CD1c-positive myeloid dendritic cell (primary cell): ENCODE results near the gene OPCML.

Experiments used
- DNase-seq: peaks from one replicate; pipeline ENCODE4 v3.0.0-alpha.2; 2016; ENCODE audit errors: extremely low spot score

OPCML gene

GRCh38 chr11:133075351-133075750 is 456.9 kb downstream of the OPCML start:
- no peak for DNase-seq

- DNase-seq, result no peak
These were observed 459.3 kb downstream of the OPCML start for GRCh38 chr11:133072858-133073582.

DNA sequence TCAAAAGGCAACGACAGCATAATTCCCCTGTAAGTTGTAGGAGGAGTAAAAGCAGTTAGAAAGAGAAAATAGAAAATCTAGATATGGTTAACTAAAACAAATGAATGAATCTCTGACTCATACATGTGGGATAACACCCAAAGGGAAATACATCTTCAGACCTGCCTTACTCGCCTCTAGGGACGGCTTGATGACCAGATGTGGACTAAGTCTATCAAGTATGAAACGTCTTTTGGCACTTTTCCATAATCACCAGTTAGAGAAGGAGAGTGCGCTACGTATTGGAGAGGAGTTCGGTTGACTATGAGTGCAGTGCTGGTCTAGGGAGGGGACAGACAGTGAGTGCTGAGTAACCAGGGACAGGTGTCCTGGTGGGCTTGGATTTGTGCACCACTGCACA is 459.9 kb downstream of the OPCML start:
- no peak for DNase-seq

DNA sequence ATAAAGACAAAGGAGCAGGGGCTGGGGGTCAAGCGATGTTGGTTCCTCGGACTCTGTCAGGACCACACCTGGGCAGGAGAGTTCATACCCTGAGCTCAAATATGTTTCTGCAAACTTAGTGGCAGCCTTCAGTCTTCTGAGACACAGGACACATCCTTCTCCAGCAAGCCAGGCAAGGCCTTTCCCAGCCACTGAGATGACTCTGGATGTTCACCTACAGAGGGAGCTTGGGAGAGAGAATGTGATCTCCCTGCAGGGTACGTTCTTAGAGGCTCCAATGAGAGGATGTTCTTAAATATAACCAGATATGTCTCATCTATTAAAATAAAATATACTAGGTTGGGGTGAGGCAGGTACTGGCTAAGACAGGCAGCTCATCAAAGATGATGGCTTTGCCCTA is 461.5 kb downstream of the OPCML start:
- no peak for DNase-seq

DNA sequence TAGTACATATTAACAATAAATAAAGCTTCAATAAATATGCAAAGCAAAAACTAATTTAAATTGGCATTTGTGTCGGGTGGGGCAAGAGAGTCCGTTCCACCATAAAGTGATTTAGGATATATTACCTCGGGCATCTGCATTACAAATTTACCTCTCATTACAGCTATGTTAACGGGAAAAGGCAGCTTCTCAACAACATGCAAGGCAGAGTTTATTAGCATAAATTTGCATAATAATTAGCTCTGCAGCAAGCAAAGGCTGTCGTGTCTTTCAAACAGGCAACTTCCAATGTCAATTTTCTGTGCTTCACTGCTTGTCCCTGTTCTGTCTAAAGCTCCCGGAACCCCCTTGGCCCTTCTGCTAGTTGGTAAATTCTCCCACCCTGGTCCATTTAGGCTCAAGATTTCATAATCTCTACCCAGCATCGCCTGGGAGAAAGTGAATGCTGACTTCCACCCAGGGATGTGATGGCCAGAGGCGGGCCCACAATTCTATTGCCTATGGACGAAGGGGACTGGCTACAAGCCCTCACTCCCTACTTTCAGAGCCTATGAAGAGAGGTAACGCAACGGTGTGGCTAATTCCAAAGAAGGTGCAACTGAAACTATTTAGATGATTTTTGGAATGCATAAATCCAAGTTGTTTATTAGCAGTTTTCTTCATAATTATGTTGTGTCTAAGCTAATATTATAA is 462.1 kb downstream of the OPCML start:
- DNase-seq, result no peak

GRCh38 chr11:133065847-133066485 is 466.3 kb downstream of the OPCML start:
- DNase-seq, result no peak

- no peak for DNase-seq
These were observed 467.3 kb downstream of the OPCML start for GRCh38 chr11:133064961-133065360.

GRCh38 chr11:133064152-133064877 is 468.0 kb downstream of the OPCML start:
- DNase-seq, result no peak

DNA sequence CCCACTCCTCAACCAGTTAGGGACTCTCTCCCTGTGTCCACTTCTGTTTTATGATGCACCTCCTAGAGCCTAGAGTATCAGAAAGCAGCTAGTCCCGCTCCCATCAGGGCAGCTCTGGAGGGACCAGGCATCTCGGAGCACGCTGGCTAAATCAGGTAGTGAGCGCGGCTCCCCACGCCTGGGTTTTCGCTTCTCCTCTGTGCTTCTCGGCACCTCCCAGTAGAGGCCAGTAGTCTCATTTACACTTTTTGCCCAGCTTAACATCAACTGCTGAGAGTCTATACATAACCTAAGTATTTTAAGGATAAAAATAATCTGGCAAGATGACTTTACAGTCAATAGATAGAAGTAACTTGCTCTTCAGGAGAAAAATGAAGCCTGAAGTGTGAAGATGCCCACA is 473.8 kb downstream of the OPCML start:
- no peak for DNase-seq

GRCh38 chr11:133053124-133053776 is 479.1 kb downstream of the OPCML start:
- no peak for DNase-seq

DNA sequence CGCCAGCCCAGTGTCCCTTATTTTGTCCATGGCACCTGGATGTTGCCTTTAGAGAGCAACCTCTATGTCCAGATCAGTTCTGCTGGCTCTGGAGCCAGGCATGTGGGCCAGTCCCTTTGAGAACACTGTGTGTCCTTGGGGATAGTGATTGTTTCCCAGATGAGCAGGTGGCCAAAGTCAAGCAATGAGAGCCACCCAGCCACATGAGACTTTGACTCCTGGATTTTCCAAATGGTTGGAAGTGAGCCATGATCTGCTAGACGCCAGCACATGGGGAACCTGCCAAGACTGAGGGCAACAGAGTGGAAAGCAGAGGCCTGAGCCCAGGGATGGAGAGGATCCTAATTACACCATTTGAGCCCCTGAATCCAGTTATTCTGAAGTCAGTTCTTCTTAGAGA is 479.8 kb downstream of the OPCML start:
- no peak for DNase-seq

DNA sequence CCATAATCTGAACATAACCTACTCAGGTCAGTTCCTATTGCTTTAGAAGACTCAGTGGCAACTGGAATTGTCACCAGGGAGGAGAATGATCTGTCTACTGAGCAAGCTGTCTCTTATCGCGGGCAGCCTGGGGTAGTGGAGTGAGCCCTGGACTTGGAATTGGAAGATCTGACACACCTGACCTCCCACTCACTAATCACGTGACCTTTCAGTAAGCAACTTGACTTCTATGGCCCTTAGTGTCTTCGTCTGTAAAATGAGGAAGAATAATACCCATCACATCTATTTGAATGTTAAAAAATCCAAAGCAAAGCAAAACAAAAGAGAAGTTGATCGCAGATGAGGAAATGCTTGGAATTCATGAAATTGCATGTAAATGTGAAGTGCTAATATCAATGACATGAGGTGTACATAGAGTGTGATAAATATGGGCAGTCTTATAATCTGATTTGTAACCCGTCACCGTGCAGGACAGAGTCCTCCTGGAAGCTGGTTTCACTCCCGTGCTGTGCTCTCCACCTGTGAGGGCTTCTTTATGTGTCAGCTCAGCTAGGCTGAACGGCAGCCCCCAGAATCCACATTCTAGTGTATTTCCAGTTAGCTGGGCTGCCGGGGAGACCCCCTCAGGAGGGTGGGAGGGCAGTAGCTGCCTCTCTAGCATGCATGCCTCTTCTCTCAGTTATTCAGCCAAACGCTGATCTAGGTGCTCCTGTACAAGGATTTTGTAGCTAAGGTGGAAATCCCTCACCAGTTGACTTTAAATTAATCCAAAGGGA is 482.9 kb downstream of the OPCML start:
- DNase-seq, result no peak

- no peak for DNase-seq
These were observed 484.0 kb downstream of the OPCML start for GRCh38 chr11:133048270-133048669.

DNA sequence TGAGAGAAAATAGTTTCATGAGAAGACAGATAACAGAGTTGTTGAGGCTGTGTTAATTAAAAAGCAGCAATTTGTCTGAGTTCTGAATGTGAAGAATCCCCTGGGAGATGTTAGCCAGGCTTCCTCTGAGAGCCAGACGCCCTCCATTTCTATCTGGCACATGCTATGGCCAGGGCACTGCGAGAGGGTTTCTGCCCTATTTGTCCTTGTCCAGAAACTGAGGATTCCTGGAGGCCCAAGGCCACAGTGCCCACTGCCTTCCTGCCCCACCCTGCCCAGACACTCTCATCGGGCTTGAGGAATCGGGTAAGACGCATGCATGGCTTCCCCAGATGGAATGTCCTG is 484.6 kb downstream of the OPCML start:
- DNase-seq, result no peak

GRCh38 chr11:133047036-133047770 is 485.1 kb downstream of the OPCML start:
- DNase-seq, result no peak

DNA sequence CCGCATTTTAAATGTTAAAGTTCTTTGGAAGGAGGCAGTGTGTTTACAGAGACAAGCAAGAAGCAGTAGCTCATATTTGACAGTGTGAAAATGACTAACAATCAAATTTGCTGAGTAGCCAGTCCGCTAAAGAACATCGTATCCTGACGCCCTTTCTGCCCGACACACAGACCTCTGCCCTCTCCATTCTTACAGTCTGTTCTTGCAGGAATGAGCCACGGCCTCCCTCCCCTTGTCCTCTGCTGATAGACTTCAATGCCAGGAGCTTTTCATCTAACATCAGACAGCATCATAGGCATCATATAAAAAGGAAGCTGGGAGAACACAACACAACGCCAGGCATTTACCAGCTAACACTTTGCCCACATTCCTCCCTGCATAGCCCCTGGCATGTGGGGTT is 486.0 kb downstream of the OPCML start:
- no peak for DNase-seq

GRCh38 chr11:133041928-133042882 is 490.1 kb downstream of the OPCML start:
- DNase-seq, result no peak

GRCh38 chr11:133041181-133041580 is 491.1 kb downstream of the OPCML start:
- DNase-seq, result no peak

DNA sequence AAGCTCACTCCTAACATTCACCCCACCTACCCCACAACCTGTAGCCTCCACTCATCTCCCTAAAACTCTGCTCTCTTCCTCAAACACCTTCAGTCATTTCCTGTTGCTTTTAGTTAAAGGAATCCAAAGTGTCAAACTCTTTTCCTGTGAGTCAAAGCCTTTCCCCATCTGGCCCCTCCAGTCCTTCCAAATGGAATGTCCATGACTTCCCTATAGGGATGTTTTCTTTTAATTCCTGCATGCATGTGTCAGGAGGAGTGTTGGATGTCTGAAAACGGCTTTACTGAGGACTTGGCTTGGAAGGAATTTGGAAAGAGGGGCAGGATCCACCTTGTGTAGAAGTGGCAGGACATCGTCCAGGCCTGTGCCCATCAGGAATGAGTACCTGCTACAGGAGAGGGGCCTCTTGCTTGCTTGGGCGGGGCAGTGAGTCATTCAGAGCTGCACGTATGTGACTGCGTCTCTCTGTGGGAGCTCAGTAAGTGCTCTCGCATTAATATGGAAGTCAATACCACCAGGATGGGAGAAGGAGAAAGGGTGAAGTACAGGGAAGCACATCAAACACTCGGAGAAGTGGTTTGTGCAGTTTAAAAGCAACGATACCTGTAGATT is 491.9 kb downstream of the OPCML start:
- no peak for DNase-seq
